Measurements from ENCODE around the gene IL11.
A peak's percentile ranks its signal among the peaks of the same experiment; 100 is the strongest.

The IL11 gene

GRCh38 chr19:55369653-55370304, 484 bp downstream of the IL11 start:
- DNase-seq, result peak; percentile 29

GRCh38 chr19:55368701-55369563, 1.3 kb downstream of the IL11 start:
- DNase-seq, result no peak

- DNase-seq, result no peak
Observed at GRCh38 chr19:55368106-55368505, 2.2 kb downstream of the IL11 start.

- DNase-seq, result no peak
Observed at GRCh38 chr19:55366790-55367189, 3.5 kb downstream of the IL11 start.

GRCh38 chr19:55365964-55366363, 4.3 kb downstream of the IL11 start:
- no peak for DNase-seq

GRCh38 chr19:55365245-55365644, 5.0 kb downstream of the IL11 start:
- no peak for DNase-seq

- no peak for DNase-seq
Observed at GRCh38 chr19:55362990-55363716, 7.1 kb downstream of the IL11 start, which contains the start of gene GARIN5B. TSS of gene GARIN5B (minus strand) at chr19:55363260. CDS start at chr19:55363066, 194 bp downstream.

GRCh38 chr19:55362174-55362989, 7.9 kb downstream of the IL11 start:
- no peak for DNase-seq

GRCh38 chr19:55360902-55361301, 9.4 kb downstream of the IL11 start:
- no peak for DNase-seq

- DNase-seq, result peak; percentile 81
Observed at GRCh38 chr19:55358943-55359908, 11.0 kb downstream of the IL11 start.

- no peak for DNase-seq
Observed at GRCh38 chr19:55358493-55358892, 11.8 kb downstream of the IL11 start.

- DNase-seq, result no peak
Observed at GRCh38 chr19:55355213-55355821, 14.9 kb downstream of the IL11 start.

- DNase-seq, result no peak
Observed at GRCh38 chr19:55354698-55355212, 15.5 kb downstream of the IL11 start, which contains the start of gene COX6B2. TSS of gene COX6B2 (minus strand) at chr19:55354719. CDS start at chr19:55354521, 198 bp downstream.

- DNase-seq, result no peak
Observed at GRCh38 chr19:55353803-55354697, 16.2 kb downstream of the IL11 start.

GRCh38 chr19:55353356-55353802, 16.9 kb downstream of the IL11 start:
- no peak for DNase-seq

- no peak for DNase-seq
Observed at GRCh38 chr19:55352549-55353145, 17.6 kb downstream of the IL11 start.

GRCh38 chr19:55352040-55352439, 18.2 kb downstream of the IL11 start:
- DNase-seq, result no peak

GRCh38 chr19:55350620-55351315, 19.5 kb downstream of the IL11 start:
- DNase-seq, result no peak

Data from DMS 273 treated with DMSO at 0.1 percent for 48 hours (cell line).